SK-N-SH treated with all-trans-retinoic acid at 6 μM for 48 hours (cell line): Measurements from ENCODE around the gene EVI5.

Experiments used
- ATAC-seq: fragments of 200-7000 bp; cut with Tn5 transposase; 3 replicates; pipeline ENCODE4 v1.9.1; 2020; ENCODE audit warnings: mild to moderate bottlenecking, moderate library complexity
- ARNTL ChIP-seq: fragments of 450-650 bp; formaldehyde crosslinking; IDR thresholded peaks from 2 replicates; pipeline ENCODE4 v1.5.0; 2020; ENCODE audit warnings: low read depth, mild to moderate bottlenecking, moderate library complexity, borderline replicate concordance
- BACH2 ChIP-seq: fragments of 250-450 bp; sonication (Bioruptor Pico); IDR thresholded peaks from 2 replicates; pipeline ENCODE4 v1.9.0; 2021; ENCODE audit warnings: mild to moderate bottlenecking, borderline replicate concordance
- CREB5 ChIP-seq: fragments of 250-450 bp; sonication (Bioruptor Pico); IDR thresholded peaks from 2 replicates; pipeline ENCODE4 v1.5.1; 2020; ENCODE audit warnings: low read depth, mild to moderate bottlenecking, moderate library complexity
- CSDC2 ChIP-seq: fragments of 250-450 bp; sonication (Bioruptor Pico); IDR thresholded peaks from 2 replicates; pipeline ENCODE4 v1.5.0; 2020; ENCODE audit warnings: mild to moderate bottlenecking, moderate library complexity
- ISL1 ChIP-seq: fragments of 250-450 bp; sonication (Bioruptor Pico); IDR thresholded peaks from 2 replicates; pipeline ENCODE4 v2.1.2; 2022; ENCODE audit warnings: mild to moderate bottlenecking, moderate library complexity
- OSR1 ChIP-seq: fragments of 250-450 bp; sonication (Bioruptor Pico); IDR thresholded peaks from 2 replicates; pipeline ENCODE4 v1.8.0; 2022; ENCODE audit warnings: moderate library complexity, mild to moderate bottlenecking, inconsistent platforms
- PPARA ChIP-seq: fragments of 250-450 bp; sonication (Bioruptor Pico); IDR thresholded peaks from 2 replicates; pipeline ENCODE4 v1.5.0; 2020; ENCODE audit warnings: mild to moderate bottlenecking, borderline replicate concordance
- RARB ChIP-seq: fragments of 250-450 bp; sonication (Bioruptor Pico); IDR thresholded peaks from 2 replicates; pipeline ENCODE4 v1.8.0; 2021; ENCODE audit warnings: mild to moderate bottlenecking, moderate library complexity
- SNAI2 ChIP-seq: fragments of 250-450 bp; sonication (Bioruptor Pico); IDR thresholded peaks from 2 replicates; pipeline ENCODE4 v1.5.0; 2020; ENCODE audit warnings: mild to moderate bottlenecking, moderate library complexity
- TCF4 ChIP-seq: fragments of 250-450 bp; sonication (Bioruptor Pico); IDR thresholded peaks from 2 replicates; pipeline ENCODE4 v1.8.0; 2021; ENCODE audit warnings: mild to moderate bottlenecking, moderate library complexity, borderline replicate concordance
- TOX ChIP-seq: fragments of 250-450 bp; sonication (Bioruptor Pico); IDR thresholded peaks from 2 replicates; pipeline ENCODE4 v1.8.0; 2021; ENCODE audit warnings: mild to moderate bottlenecking, moderate library complexity, borderline replicate concordance
- TSHZ2 ChIP-seq: fragments of 250-450 bp; sonication (Bioruptor Pico); IDR thresholded peaks from 2 replicates; pipeline ENCODE4 v1.5.0; 2020; ENCODE audit warnings: mild to moderate bottlenecking, moderate library complexity
- ZC3H10 ChIP-seq: fragments of 250-450 bp; sonication (Bioruptor Pico); IDR thresholded peaks from 2 replicates; pipeline ENCODE4 v1.5.1; 2021; ENCODE audit warnings: mild to moderate bottlenecking, moderate library complexity
- ZFP3 ChIP-seq: fragments of 250-450 bp; sonication (Bioruptor Pico); IDR thresholded peaks from 2 replicates; pipeline ENCODE4 v1.5.0; 2020; ENCODE audit warnings: mild to moderate bottlenecking, moderate library complexity
- ZFP30 ChIP-seq: fragments of 450-650 bp; formaldehyde crosslinking; IDR thresholded peaks from 2 replicates; pipeline ENCODE4 v1.5.0; 2022; ENCODE audit warnings: mild to moderate bottlenecking, moderate library complexity
- ZNF565 ChIP-seq: fragments of 450-650 bp; formaldehyde crosslinking; conservative IDR thresholded peaks from 2 replicates; pipeline ENCODE4 v1.5.0; 2020; ENCODE audit warnings: low read depth, mild to moderate bottlenecking, moderate library complexity
- ZNF70 ChIP-seq: fragments of 450-650 bp; formaldehyde crosslinking; IDR thresholded peaks from 2 replicates; pipeline ENCODE4 v1.5.0; 2020; ENCODE audit warnings: mild to moderate bottlenecking, moderate library complexity
- ZNF8 ChIP-seq: fragments of 450-650 bp; formaldehyde crosslinking; IDR thresholded peaks from 2 replicates; pipeline ENCODE4 v1.5.0; 2020; ENCODE audit warnings: mild to moderate bottlenecking, moderate library complexity
- TF ChIP-seq, protein P1 (sequence below): fragments of 250-450 bp; sonication (Bioruptor Pico); IDR thresholded peaks from 2 replicates; pipeline ENCODE4 v1.8.0; 2021; ENCODE audit warnings: low read depth, mild to moderate bottlenecking, moderate library complexity, borderline replicate concordance
- TF ChIP-seq, protein P2 (sequence below): fragments of 250-450 bp; sonication (Bioruptor Pico); IDR thresholded peaks from 2 replicates; pipeline ENCODE4 v1.5.1; 2021; ENCODE audit warnings: mild to moderate bottlenecking, moderate library complexity

EVI5 gene

DNA sequence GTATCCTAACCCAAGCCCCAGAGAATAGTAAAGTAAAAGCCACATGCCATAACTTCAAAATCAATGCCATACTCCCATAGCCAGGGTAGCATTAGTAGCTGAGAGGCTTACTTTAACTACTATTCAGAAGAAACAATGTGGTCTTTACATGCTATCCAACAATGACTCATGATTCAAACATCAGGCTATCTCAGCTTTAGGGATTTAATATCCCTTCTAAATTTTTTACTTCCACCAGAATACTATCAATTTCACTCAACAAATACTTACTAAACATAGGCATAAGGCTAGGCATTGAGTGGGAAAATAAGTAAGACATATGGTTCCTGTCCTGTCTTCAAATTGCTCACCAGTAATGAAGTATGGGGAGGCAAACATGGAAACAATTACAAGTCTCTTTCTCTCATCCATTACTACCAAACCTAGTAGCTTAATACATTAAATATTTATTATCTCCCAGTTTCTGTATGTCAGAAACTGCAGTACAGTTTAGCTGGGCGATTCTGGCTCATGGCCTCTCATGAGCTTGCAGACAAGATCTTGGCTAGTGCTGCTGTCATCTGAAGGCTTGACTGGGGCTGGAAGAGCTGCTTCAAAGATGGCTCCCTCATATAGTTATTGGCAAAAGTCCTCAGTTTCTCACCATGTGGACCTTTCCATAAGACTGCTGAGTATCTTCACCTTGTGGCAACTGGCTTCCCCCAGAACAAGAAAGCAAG, 30.7 kb downstream of the EVI5 start:
- TF ChIP-seq ISL1 (peak; percentile 31; the same call in 1 of the 2 replicates), OSR1 (0 out of 2 replicates have a peak, but pooled peaks have one; percentile 31)
- TF ChIP-seq, protein P1, sequence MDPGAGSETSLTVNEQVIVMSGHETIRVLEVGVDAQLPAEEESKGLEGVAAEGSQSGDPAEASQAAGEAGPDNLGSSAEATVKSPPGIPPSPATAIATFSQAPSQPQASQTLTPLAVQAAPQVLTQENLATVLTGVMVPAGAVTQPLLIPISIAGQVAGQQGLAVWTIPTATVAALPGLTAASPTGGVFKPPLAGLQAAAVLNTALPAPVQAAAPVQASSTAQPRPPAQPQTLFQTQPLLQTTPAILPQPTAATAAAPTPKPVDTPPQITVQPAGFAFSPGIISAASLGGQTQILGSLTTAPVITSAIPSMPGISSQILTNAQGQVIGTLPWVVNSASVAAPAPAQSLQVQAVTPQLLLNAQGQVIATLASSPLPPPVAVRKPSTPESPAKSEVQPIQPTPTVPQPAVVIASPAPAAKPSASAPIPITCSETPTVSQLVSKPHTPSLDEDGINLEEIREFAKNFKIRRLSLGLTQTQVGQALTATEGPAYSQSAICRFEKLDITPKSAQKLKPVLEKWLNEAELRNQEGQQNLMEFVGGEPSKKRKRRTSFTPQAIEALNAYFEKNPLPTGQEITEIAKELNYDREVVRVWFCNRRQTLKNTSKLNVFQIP (CRISPR knock-in tag): no peak

DNA sequence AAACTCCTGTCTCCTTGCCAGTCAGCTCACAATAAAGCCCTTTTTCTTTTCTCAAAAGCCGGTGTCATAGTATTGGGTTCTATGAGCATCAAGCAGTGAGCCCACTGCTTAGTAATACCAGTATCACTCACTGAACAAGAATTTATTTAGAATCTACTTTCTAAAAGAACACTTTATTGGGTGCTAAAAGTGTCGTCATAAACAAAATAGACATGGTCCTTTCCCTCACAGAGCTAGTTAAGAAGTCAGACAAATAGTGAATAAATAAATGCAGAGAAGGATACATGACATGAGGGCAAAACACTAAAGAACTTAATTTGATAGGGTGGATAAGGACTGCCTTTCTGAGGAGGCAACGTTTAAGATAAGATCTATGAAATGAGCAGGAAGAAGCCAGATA, 32.2 kb downstream of the EVI5 start:
- ATAC-seq: no peak
- no peak for TF ChIP-seq SNAI2 (CRISPR knock-in tag)
- TF ChIP-seq, protein P2, sequence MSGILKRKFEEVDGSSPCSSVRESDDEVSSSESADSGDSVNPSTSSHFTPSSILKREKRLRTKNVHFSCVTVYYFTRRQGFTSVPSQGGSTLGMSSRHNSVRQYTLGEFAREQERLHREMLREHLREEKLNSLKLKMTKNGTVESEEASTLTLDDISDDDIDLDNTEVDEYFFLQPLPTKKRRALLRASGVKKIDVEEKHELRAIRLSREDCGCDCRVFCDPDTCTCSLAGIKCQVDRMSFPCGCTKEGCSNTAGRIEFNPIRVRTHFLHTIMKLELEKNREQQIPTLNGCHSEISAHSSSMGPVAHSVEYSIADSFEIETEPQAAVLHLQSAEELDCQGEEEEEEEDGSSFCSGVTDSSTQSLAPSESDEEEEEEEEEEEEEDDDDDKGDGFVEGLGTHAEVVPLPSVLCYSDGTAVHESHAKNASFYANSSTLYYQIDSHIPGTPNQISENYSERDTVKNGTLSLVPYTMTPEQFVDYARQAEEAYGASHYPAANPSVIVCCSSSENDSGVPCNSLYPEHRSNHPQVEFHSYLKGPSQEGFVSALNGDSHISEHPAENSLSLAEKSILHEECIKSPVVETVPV (CRISPR knock-in tag): no peak
- no peak for TF ChIP-seq ARNTL (CRISPR knock-in tag)
- TF ChIP-seq BACH2 (CRISPR knock-in tag): no peak
- no peak for TF ChIP-seq ZFP3 (CRISPR knock-in tag)
- no peak for TF ChIP-seq ZNF8
- TF ChIP-seq ZFP30 (CRISPR knock-in tag): no peak
- TF ChIP-seq CREB5: no peak

More for the DNA sequence above, 30.7 kb downstream of the EVI5 start:
- peak; percentile 93 for ATAC-seq

DNA sequence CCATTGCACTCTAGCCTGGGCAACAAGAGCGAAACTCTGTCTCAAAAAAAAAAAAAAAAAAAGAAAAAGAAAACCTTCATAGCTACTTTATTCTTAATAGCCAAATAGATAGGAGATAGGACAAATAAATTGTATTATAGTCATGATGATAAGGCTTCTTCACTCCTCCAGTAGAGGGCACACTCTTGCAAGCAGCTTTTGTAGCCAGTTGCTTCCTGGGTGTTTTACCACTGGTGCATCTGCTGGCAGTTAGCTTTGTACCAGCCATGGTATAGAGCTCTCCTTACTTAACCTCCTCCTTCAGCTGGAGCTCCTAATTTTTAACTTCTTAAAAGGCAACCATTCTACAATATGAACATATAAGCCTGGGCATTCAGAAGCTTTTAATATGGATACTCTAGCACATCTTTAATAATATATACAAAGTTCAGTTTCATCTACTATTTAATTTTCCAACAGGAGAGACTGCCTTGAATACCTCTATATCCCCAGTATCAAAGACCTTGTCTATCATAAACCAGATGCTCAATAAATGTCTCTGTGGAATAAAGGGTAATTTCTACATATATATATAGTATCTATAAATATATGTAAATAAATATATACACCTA, 35.8 kb downstream of the EVI5 start:
- ATAC-seq: peak; percentile 80
- TF ChIP-seq RARB (CRISPR knock-in tag): no peak
- no peak for TF ChIP-seq CSDC2
- TF ChIP-seq TCF4: no peak
- TF ChIP-seq ISL1: no peak
- no peak for TF ChIP-seq ZNF565 (CRISPR knock-in tag)
- TF ChIP-seq PPARA (CRISPR knock-in tag): no peak
- no peak for TF ChIP-seq OSR1
- no peak for TF ChIP-seq ARNTL (CRISPR knock-in tag)
- no peak for TF ChIP-seq ZFP30 (CRISPR knock-in tag)
- TF ChIP-seq CREB5: no peak
- TF ChIP-seq, protein P1 (CRISPR knock-in tag): no peak
- no peak for TF ChIP-seq SNAI2 (CRISPR knock-in tag)
- TF ChIP-seq TSHZ2 (CRISPR knock-in tag): no peak
- TF ChIP-seq TOX (CRISPR knock-in tag): no peak
- TF ChIP-seq ZC3H10: no peak
- TF ChIP-seq ZNF70 (CRISPR knock-in tag): no peak
